Raji (cell line): Measurements from ENCODE around the gene TMIE.

Experiments used
- POLR2A ChIP-seq: IDR thresholded peaks from 2 replicates; pipeline ENCODE4 v1.6.1; 2011; ENCODE audit warnings: low read depth, low read length, control low read depth; ENCODE audit not compliant: insufficient read depth

The TMIE gene

GRCh38 chr3:46717447-46718231, 16.4 kb downstream of the TMIE start, which contains the start of gene PRSS50:
Gene PRSS50 (minus strand): TSS chr3:46717869. CDS start chr3:46717824, 45 bp downstream.
- no peak for TF ChIP-seq POLR2A

GRCh38 chr3:46719044-46719565, 17.9 kb downstream of the TMIE start:
- TF ChIP-seq POLR2A, result no peak

- no peak for TF ChIP-seq POLR2A
Observed at GRCh38 chr3:46719735-46720271, 18.6 kb downstream of the TMIE start.

GRCh38 chr3:46721009-46721408, 19.8 kb downstream of the TMIE start:
- TF ChIP-seq POLR2A, result no peak

GRCh38 chr3:46722443-46722842, 21.3 kb downstream of the TMIE start:
- no peak for TF ChIP-seq POLR2A

GRCh38 chr3:46724424-46724823, 23.2 kb downstream of the TMIE start:
- no peak for TF ChIP-seq POLR2A

GRCh38 chr3:46725621-46726314, 24.6 kb downstream of the TMIE start:
- TF ChIP-seq POLR2A, result no peak

- no peak for TF ChIP-seq POLR2A
Observed at GRCh38 chr3:46729038-46729437, 27.8 kb downstream of the TMIE start.

- no peak for TF ChIP-seq POLR2A
Observed at GRCh38 chr3:46730819-46731218, 29.6 kb downstream of the TMIE start.

GRCh38 chr3:46731795-46732194, 30.6 kb downstream of the TMIE start:
- TF ChIP-seq POLR2A, result no peak

GRCh38 chr3:46733026-46733800, 32.0 kb downstream of the TMIE start:
- no peak for TF ChIP-seq POLR2A

- TF ChIP-seq POLR2A, result no peak
Observed at GRCh38 chr3:46734773-46735172, 33.6 kb downstream of the TMIE start.

GRCh38 chr3:46736006-46736872, 35.0 kb downstream of the TMIE start:
- TF ChIP-seq POLR2A, result no peak

- no peak for TF ChIP-seq POLR2A
Observed at GRCh38 chr3:46737329-46737731, 36.1 kb downstream of the TMIE start.
